ENCODE data around the gene CCL13. TPM values are rescaled to one million over a fixed set of nuclear protein-coding genes. Genes with fewer than 3 reads are reported as not detected.

The CCL13 gene
- total RNA-seq, 6 donors from 2014 or later = 0.76 to 16.7 (median 1.9) TPM; not detected in 1

- 70 to 78% methylated on average over 9 of the region's 9 CpGs for WGBS, 2 donors
- Histone ChIP-seq H3K9me3 (no peaks in the 10 kb centered on the region), H3K27me3 (no peaks in the 10 kb centered on the region), H3K27ac (no peak overlapping the region), H3K4me3 (no peak overlapping the region), H3K4me1 (peaks cover 5 to 13% (median 6%) of the 10 kb centered on the region in 4 donors), H3K36me3 (no peaks in the 10 kb centered on the region)
- TF ChIP-seq POLR2A (IDR thresholded peaks at IDR 0.05) (no peak), CTCF (IDR thresholded peaks at IDR 0.05) (no peak), POLR2AphosphoS5 (IDR thresholded peaks at IDR 0.05) (no peak), EP300 (IDR thresholded peaks at IDR 0.05) (no peak)
- DNase-seq = no peak
- ATAC-seq (ENCODE audit: low FRiP score in 2 of 2) = no peak
Measured at GRCh38 chr17:34384822-34385605, 28.7 kb downstream of the CCL13 start.

GRCh38 chr17:34386343-34386696 is 30.0 kb downstream of the CCL13 start:
- ATAC-seq (ENCODE audit: low FRiP score in 2 of 2) (no peak), DNase-seq (no peak)
- Histone ChIP-seq H3K4me1 (peaks cover 5 to 13% (median 6%) of the 10 kb centered on the region in 4 donors), H3K4me3 (no peak overlapping the region), H3K27ac (no peak overlapping the region), H3K27me3 (no peaks in the 10 kb centered on the region), H3K36me3 (no peaks in the 10 kb centered on the region), H3K9me3 (no peaks in the 10 kb centered on the region)
- TF ChIP-seq EP300 (IDR thresholded peaks at IDR 0.05) = no peak
- WGBS, 2 donors = 84 to 91% methylated on average over 5 of the region's 5 CpGs

GRCh38 chr17:34386697-34387550 is 30.6 kb downstream of the CCL13 start:
- H3K27ac ChIP-seq = no peak overlapping the region
- peaks cover 5 to 13% (median 6%) of the 10 kb centered on the region in 4 donors for H3K4me1 ChIP-seq
- WGBS, 2 donors = 51 to 61% methylated on average over 5 of the region's 5 CpGs
- H3K36me3 ChIP-seq = no peaks in the 10 kb centered on the region
- H3K9me3 ChIP-seq = no peaks in the 10 kb centered on the region
- DNase-seq (no peak), ATAC-seq (ENCODE audit: low FRiP score in 2 of 2) (peak in 1 of 2 donors; percentile 54)
- H3K27me3 ChIP-seq = no peaks in the 10 kb centered on the region
- no peak for TF ChIP-seq POLR2AphosphoS5 (IDR thresholded peaks at IDR 0.05)
- no peak for TF ChIP-seq POLR2A (IDR thresholded peaks at IDR 0.05)
- no peak for TF ChIP-seq CTCF (IDR thresholded peaks at IDR 0.05)
- no peak for TF ChIP-seq EP300 (IDR thresholded peaks at IDR 0.05)
- no peak overlapping the region for H3K4me3 ChIP-seq

GRCh38 chr17:34387566-34387965 is 31.3 kb downstream of the CCL13 start:
- Histone ChIP-seq H3K4me3 (no peak overlapping the region), H3K36me3 (no peaks in the 10 kb centered on the region), H3K9me3 (no peaks in the 10 kb centered on the region), H3K27me3 (no peaks in the 10 kb centered on the region), H3K27ac (no peak overlapping the region), H3K4me1 (peaks cover 3 to 13% (median 3%) of the 10 kb centered on the region in 4 donors)
- no peak for DNase-seq
- ATAC-seq (ENCODE audit: low FRiP score in 2 of 2) = peak in 1 of 2 donors; percentile 12
- 29 to 71% methylated on average over 1 to 5 of the region's 5 CpGs for WGBS, 2 donors
- no peak for TF ChIP-seq POLR2AphosphoS5 (IDR thresholded peaks at IDR 0.05)
- no peak for TF ChIP-seq EP300 (IDR thresholded peaks at IDR 0.05)
- no peak for TF ChIP-seq POLR2A (IDR thresholded peaks at IDR 0.05)
- TF ChIP-seq CTCF (IDR thresholded peaks at IDR 0.05) = no peak

- Histone ChIP-seq H3K4me3 (no peak overlapping the region), H3K4me1 (peaks cover 0 to 13% (median 0%) of the 10 kb centered on the region in 4 donors), H3K27ac (no peak overlapping the region), H3K9me3 (no peaks in the 10 kb centered on the region), H3K27me3 (no peaks in the 10 kb centered on the region), H3K36me3 (no peaks in the 10 kb centered on the region)
- ATAC-seq (ENCODE audit: low FRiP score in 2 of 2) = no peak
- TF ChIP-seq POLR2AphosphoS5 (IDR thresholded peaks at IDR 0.05) (no peak), CTCF (IDR thresholded peaks at IDR 0.05) (no peak), POLR2A (IDR thresholded peaks at IDR 0.05) (no peak), EP300 (IDR thresholded peaks at IDR 0.05) (no peak)
- no peak for DNase-seq
- WGBS, 2 donors = 48 to 64% methylated on average over 5 to 6 of the region's 6 CpGs
Measured at GRCh38 chr17:34389126-34389750, 33.0 kb downstream of the CCL13 start.
